Mucosa of rectum (tissue), 2 donors: ENCODE data around the gene APOBEC3F.
"Not testable (repeated sequence)": the region's sequence is repeated elsewhere in the genome, so short reads cannot be mapped to it uniquely, and the experiment has no call there.

ENCODE experiments used
- H3K27ac ChIP-seq, 2 donors: one replicate each; pipeline ENCODE4 v1.7.0; 2013; ENCODE audit warnings: inconsistent platforms in 2 of 2, low read depth in 2 of 2, low read length in 2 of 2
- H3K27me3 ChIP-seq, 2 donors: one replicate each; pipeline ENCODE4 v1.7.0; 2013; ENCODE audit warnings: low read length in 2 of 2; ENCODE audit not compliant: control insufficient read depth in 2 of 2, insufficient read depth in 2 of 2
- H3K36me3 ChIP-seq, 2 donors: one replicate each; pipeline ENCODE4 v1.7.0; 2013; ENCODE audit warnings: low read length in 2 of 2; ENCODE audit not compliant: control insufficient read depth in 2 of 2, insufficient read depth in 2 of 2
- H3K4me1 ChIP-seq, 2 donors: one replicate each; pipeline ENCODE4 v1.7.0; 2013; ENCODE audit warnings: low read length in 2 of 2, mild to moderate bottlenecking in 1 of 2; ENCODE audit not compliant: control insufficient read depth in 2 of 2, insufficient read depth in 2 of 2
- H3K4me3 ChIP-seq, 2 donors: one replicate each; pipeline ENCODE4 v1.7.0; 2013; ENCODE audit warnings: low read length in 2 of 2
- H3K9ac ChIP-seq, 2 donors: one replicate each; pipeline ENCODE4 v1.7.0; 2013; ENCODE audit warnings: low read length in 2 of 2, low read depth in 1 of 2, mild to moderate bottlenecking in 1 of 2
- H3K9me3 ChIP-seq, 2 donors: one replicate each; pipeline ENCODE4 v1.7.0; 2013; ENCODE audit warnings: low read length in 2 of 2; ENCODE audit not compliant: control insufficient read depth in 2 of 2
- donor health status: healthy.
- donor health status: Normal muscosa, but diverticular disease.

APOBEC3F gene

GRCh38 chr22:39013561-39013941 is 27.1 kb upstream of the APOBEC3F start:
- H3K27ac ChIP-seq: peak overlapping the region; percentile 75 to 76
- not testable (repeated sequence) for H3K27me3 ChIP-seq, H3K36me3 ChIP-seq, H3K9me3 ChIP-seq, H3K4me1 ChIP-seq
- peak overlapping the region; percentile 74 to 80 for H3K4me3 ChIP-seq
- peak overlapping the region in 1 of 2 donors; percentile 71 for H3K9ac ChIP-seq

- H3K27ac ChIP-seq: peak within 1 kb of the TSS; percentile 75 to 76
- no peaks in the 10 kb centered on the region for H3K27me3 ChIP-seq
- H3K9ac ChIP-seq: peak within 1 kb of the TSS; percentile 61 to 71
- peaks cover 2 to 4% of the 10 kb centered on the region in 2 donors for H3K4me1 ChIP-seq
- H3K9me3 ChIP-seq: no peaks in the 10 kb centered on the region
- H3K4me3 ChIP-seq: peak within 1 kb of the TSS; percentile 74 to 80
- H3K36me3 ChIP-seq: no peaks in the 10 kb centered on the region
Measured at GRCh38 chr22:39013942-39014722, 26.5 kb upstream of the APOBEC3F start, which contains the start of gene APOBEC3C. Gene APOBEC3C, plus strand, starts transcription at chr22:39014257. Its CDS starts 106 bp downstream, at chr22:39014363.

GRCh38 chr22:39014723-39015121 is 25.9 kb upstream of the APOBEC3F start:
- Histone ChIP-seq H3K4me3 (peak overlapping the region; percentile 74 to 80), H3K9ac (peak overlapping the region; percentile 61 to 71), H3K27ac (peak overlapping the region; percentile 75 to 76)
- not testable (repeated sequence) for H3K27me3 ChIP-seq, H3K36me3 ChIP-seq, H3K4me1 ChIP-seq, H3K9me3 ChIP-seq

GRCh38 chr22:39016592-39016991 is 24.1 kb upstream of the APOBEC3F start:
- H3K4me3 ChIP-seq: no peak overlapping the region
- H3K27ac ChIP-seq: no peak overlapping the region
- H3K4me1 ChIP-seq: peaks cover 2 to 10% of the 10 kb centered on the region in 2 donors
- H3K9me3 ChIP-seq: no peaks in the 10 kb centered on the region
- H3K9ac ChIP-seq: no peak overlapping the region
- no peaks in the 10 kb centered on the region for H3K27me3 ChIP-seq
- H3K36me3 ChIP-seq: no peaks in the 10 kb centered on the region

GRCh38 chr22:39017596-39018365 is 22.9 kb upstream of the APOBEC3F start:
- no peak overlapping the region for H3K4me3 ChIP-seq
- no peaks in the 10 kb centered on the region for H3K27me3 ChIP-seq
- H3K36me3 ChIP-seq: no peaks in the 10 kb centered on the region
- peaks cover 2 to 12% of the 10 kb centered on the region in 2 donors for H3K4me1 ChIP-seq
- H3K9me3 ChIP-seq: no peaks in the 10 kb centered on the region
- H3K9ac ChIP-seq: no peak overlapping the region
- H3K27ac ChIP-seq: no peak overlapping the region

DNA sequence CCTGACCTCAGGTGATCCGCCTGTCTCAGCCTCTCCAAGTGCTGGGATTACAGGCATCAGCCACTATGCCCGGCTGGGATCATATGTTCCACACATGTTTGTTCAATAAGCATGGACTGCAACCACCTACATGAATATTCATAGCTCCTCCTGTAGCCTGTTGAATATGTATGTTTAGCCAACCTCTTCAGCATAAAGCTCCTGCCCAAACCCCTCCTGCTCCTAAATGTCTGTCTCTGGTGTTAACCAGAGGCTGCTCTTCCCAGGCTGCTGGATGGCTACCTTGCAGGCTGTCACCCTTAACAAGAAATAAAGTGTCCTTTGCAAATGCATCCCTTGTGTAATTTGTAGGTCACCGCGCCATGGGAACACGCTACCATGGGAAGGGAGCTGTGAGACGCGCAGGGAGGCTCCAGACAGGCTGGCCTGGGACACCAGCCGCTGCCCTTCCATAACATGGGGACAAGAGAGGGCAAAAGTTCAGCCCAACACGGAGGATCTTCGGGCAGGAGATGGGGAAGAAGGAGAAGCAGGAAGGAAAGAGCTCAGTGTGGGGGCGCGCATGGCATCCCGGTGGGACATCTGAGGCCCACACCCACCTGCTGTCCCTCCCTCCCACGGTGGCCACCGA is 20.5 kb upstream of the APOBEC3F start:
- Histone ChIP-seq H3K27ac (peak overlapping the region; percentile 22 to 56), H3K4me3 (peak overlapping the region; percentile 26 to 54), H3K9ac (peak overlapping the region in 1 of 2 donors; percentile 26)
- not testable (repeated sequence) for H3K9me3 ChIP-seq, H3K4me1 ChIP-seq, H3K36me3 ChIP-seq, H3K27me3 ChIP-seq

- Histone ChIP-seq H3K27me3 (no peaks in the 10 kb centered on the region), H3K4me1 (peaks cover 0 to 8% of the 10 kb centered on the region in 2 donors), H3K36me3 (peaks cover 0 to 3% of the 10 kb centered on the region in 2 donors), H3K9me3 (no peaks in the 10 kb centered on the region), H3K4me3 (peak overlapping the region; percentile 65 to 73), H3K27ac (peak overlapping the region; percentile 62 to 76), H3K9ac (peak overlapping the region; percentile 52 to 73)
Measured at GRCh38 chr22:39021552-39022250, 19.0 kb upstream of the APOBEC3F start.

DNA sequence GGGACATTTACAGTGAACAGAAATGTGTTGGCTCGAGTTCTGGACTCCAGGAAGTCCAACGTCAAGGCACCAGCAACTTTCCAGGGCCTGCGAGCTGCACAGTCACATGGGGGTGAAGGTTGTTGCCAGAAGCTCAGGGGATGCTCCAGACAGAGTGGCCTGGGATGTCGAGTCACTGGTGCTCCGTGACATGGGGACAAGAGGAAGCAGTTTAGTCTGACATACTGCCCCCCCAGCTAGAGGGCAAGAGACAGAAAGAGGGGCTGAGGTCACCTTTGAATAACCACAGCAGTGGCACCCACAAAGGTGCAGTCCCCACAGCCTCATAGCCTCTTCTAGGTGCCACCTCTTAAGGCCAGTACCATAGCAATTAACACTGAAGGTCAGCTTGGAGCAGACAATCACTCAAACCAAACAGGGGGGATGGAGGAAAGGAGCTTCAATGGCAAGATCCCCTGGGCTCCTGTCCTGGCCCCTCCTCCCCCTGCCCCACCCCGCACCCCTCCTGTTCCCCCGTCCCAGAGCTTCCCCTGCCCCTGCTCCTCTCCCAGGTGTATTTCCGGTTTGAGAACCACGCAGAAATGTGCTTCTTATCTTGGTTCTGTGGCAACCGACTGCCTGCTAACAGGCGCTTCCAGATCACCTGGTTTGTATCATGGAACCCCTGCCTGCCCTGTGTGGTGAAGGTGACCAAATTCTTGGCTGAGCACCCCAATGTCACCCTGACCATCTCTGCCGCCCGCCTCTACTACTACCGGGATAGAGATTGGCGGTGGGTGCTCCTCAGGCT is 15.9 kb upstream of the APOBEC3F start:
- Histone ChIP-seq H3K36me3 (peaks cover 0 to 3% of the 10 kb centered on the region in 2 donors), H3K27ac (no peak overlapping the region), H3K4me3 (no peak overlapping the region), H3K9ac (no peak overlapping the region), H3K27me3 (no peaks in the 10 kb centered on the region), H3K9me3 (no peaks in the 10 kb centered on the region), H3K4me1 (peaks cover 0 to 8% of the 10 kb centered on the region in 2 donors)

DNA sequence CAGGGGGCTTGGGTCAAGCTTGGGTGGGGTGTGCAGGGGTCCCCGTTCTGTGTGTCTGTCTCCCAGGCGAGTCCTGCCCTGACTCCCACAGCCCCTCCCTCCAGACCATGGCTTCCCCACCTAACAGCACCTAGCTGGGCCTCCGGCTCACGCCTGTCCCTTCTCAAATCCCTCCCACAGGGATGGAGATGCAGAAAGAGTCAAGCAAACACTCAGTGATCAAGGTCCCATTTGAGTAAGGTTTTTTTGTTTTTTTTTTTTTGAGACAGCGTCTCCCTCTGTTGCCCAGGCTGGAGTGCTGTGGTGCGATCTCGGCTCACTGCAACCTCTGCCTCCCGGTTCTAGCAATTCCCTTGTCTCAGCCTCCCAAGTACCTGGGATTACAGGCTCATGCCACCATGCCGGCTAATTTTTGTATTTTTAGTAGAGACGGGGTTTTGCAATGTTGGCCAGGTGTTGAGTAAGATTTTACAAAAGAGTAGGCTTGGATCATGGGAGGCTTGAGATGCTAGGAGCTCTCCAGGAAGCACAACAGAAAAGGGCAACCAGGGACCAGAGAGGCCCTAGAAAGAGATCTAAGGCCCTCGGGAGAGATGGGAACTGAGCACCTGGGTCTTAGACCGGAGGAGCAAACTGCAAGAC is 14.0 kb upstream of the APOBEC3F start:
- H3K27ac ChIP-seq: no peak overlapping the region
- H3K27me3 ChIP-seq: no peaks in the 10 kb centered on the region
- H3K36me3 ChIP-seq: peaks cover 0 to 3% of the 10 kb centered on the region in 2 donors
- no peaks in the 10 kb centered on the region for H3K9me3 ChIP-seq
- H3K4me1 ChIP-seq: peaks cover 0 to 1% of the 10 kb centered on the region in 2 donors
- no peak overlapping the region for H3K4me3 ChIP-seq
- H3K9ac ChIP-seq: no peak overlapping the region
